NCI-H1436 treated with DMSO at 0.1 percent for 48 hours (cell line): ENCODE measurements around the gene POC5.

Experiments
- DNase-seq: peaks from one replicate; lab custom pipeline; 2025; lab: John Stamatoyannopoulos, UW

Gene POC5

GRCh38 chr5:75659791-75660450, 57.3 kb downstream of the POC5 start:
- DNase-seq = no peak

GRCh38 chr5:75656311-75657003, 60.8 kb downstream of the POC5 start:
- DNase-seq = no peak

- DNase-seq = no peak
Measured at GRCh38 chr5:75654693-75655295, 62.4 kb downstream of the POC5 start.

GRCh38 chr5:75653521-75653920, 63.7 kb downstream of the POC5 start:
- DNase-seq = no peak

GRCh38 chr5:75651575-75652238, 65.5 kb downstream of the POC5 start:
- no peak for DNase-seq

- no peak for DNase-seq
Measured at GRCh38 chr5:75648712-75649111, 68.5 kb downstream of the POC5 start.

- DNase-seq = no peak
Measured at GRCh38 chr5:75640826-75641225, 76.4 kb downstream of the POC5 start.

GRCh38 chr5:75640395-75640794, 76.8 kb downstream of the POC5 start:
- DNase-seq = no peak

- DNase-seq = no peak
Measured at GRCh38 chr5:75639535-75640311, 77.5 kb downstream of the POC5 start.

GRCh38 chr5:75637949-75638348, 79.3 kb downstream of the POC5 start:
- DNase-seq = no peak

- DNase-seq = no peak
Measured at GRCh38 chr5:75632321-75632720, 84.9 kb downstream of the POC5 start.

GRCh38 chr5:75630875-75631274, 86.4 kb downstream of the POC5 start:
- no peak for DNase-seq

- DNase-seq = no peak
Measured at GRCh38 chr5:75627801-75628200, 89.4 kb downstream of the POC5 start.

GRCh38 chr5:75626959-75627358, 90.3 kb downstream of the POC5 start:
- DNase-seq = no peak
